ENCODE data around the gene ZNF503. TPM values are rescaled to one million over a fixed set of nuclear protein-coding genes. Genes with fewer than 3 reads are reported as not detected.

ZNF503 gene
- total RNA-seq, 1 donor from 2014 or later = 16.8 TPM

DNA sequence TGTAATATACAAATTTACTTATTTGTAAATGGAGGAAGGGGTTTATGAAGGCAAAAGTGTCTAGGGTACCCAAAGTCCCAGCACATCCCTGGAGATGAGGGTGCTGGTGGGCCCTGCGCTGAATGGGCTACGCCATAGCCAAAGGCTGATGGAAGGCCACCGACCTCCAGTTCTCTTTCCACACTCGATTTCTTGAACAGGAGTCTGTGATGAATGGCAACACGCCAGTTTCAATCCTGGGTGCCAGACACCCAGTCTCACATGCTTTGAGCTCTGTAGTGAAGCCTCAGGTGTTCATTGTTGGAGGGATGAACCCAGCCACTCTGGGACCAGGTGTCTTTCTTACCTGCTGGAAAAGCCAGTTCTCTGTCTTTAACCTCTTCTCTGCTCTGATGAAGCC, 30.6 kb upstream of the ZNF503 start:
- DNase-seq (ENCODE audit: low spot score) = no peak

- DNase-seq (ENCODE audit: low spot score) = no peak
Observed at GRCh38 chr10:75431180-75432111, 29.9 kb upstream of the ZNF503 start, which contains the start of gene LRMDA. LRMDA (plus strand) TSS chr10:75431624.

- DNase-seq (ENCODE audit: low spot score) = no peak
Observed at GRCh38 chr10:75430000-75430763, 28.6 kb upstream of the ZNF503 start.

GRCh38 chr10:75429159-75429827, 27.7 kb upstream of the ZNF503 start:
- DNase-seq (ENCODE audit: low spot score) = no peak

DNA sequence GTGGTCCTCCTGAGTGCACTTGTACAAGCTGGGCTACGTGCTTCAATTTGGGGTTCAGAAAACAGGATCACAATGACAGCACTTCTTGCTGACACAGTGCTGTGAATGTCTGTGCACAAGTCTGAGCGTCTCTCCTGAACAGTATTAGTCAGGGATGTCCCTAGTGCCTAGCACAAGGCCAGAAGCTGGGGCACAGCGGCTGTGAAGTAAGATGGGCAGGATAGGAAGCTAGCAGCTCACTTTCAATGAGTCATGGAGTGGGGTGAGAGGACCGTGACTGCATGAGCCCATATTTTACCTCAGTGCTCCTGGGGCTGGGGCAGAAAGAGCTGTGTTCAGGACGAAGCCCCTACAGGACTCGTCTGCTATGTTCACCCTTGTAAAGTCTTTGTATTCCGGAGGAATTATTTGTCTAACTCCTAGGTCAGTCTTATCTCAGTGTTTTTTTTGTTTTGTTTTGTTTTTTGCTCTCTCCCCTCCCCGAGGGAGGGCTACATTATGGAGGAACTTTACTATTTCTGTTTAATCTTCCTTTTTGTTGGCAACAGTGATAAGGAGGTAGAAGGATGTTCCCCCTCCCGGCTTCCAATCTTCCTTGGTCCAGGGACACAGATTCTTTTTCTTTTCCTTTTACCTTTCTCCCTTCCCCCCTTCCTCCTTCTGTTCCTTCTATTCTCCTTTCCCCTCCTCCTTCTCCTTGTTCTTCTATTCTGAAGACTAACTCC, 27.0 kb upstream of the ZNF503 start:
- DNase-seq (ENCODE audit: low spot score) = no peak

- no peak for DNase-seq (ENCODE audit: low spot score)
Observed at GRCh38 chr10:75427951-75428350, 26.4 kb upstream of the ZNF503 start.

DNA sequence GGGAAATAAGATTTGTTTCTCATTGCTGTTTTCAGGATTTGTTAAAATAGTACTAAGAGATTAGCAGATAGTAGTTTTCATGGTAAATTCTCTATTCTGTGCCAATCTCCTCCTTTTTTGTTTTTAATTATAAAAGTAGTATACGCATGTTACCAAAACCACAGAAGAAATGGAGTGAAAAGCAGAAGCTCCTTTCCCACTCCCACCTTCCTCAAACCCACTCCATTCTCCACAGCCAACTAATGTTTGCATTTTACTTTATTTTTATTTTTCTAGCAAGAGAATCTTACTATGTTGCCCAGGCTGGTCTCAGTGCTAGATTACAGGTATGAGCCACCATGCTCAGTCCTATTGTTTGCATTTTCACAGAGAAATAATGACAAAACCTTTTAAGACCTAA, 25.3 kb upstream of the ZNF503 start:
- no peak for DNase-seq (ENCODE audit: low spot score)

GRCh38 chr10:75425291-75426079, 23.9 kb upstream of the ZNF503 start:
- DNase-seq (ENCODE audit: low spot score) = no peak

DNA sequence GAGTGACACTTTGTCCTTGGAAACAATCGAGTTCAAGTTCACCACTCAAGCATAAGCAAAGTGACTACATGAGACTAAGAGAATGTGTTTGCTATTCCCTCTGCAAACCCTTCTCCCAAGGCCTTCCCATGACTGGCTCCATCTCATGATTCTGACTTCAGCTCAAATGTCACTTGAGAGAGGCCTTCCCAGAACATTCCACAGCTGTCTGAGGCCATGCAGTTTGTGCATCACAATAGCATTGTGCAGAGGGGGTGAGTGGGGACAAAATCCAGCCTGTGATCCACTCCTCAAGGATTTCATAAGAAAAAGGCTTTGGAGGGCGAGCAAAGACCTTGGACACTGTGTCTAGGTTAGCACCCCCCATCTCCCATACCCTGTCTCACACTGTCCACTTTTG, 23.0 kb upstream of the ZNF503 start:
- no peak for DNase-seq (ENCODE audit: low spot score)

DNA sequence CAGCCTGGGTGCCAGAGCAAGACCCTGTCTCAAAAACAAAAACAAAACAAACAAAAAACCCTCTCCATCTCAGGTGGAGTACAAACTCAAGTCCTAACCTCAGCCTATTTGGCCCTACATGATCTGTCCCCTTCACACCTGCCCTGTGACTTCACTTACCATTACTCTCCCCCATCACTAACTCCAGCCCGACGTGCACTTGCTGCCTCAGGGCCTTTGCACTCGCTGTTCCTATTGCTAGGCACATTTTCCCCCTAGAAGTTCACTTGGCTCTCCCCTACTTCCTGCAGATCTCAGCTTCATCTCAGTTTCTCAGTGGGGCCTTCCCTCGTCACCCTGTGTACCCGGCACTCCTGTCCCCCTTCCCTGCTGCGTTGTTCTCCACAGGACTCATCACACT, 21.3 kb upstream of the ZNF503 start:
- no peak for DNase-seq (ENCODE audit: low spot score)

DNA sequence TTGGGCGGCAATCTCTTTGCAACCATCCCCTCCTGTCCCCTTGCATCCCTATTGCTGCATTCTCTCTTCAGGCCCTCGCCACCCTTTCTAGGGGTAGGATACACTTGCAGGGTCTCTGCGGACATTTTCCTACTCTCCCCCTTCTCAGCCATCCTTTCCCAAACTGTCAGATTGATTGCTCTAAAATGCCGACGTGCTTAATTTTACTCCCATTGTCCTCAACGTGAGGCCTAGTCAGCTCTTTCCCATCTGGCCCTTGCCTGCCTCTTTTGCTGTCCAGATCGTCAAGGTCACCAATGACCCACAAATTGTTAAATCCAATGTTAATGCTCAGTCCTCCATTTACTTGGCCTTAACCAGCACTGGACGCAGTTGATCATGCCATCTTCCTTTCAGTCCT, 17.1 kb upstream of the ZNF503 start:
- DNase-seq (ENCODE audit: low spot score) = no peak

DNA sequence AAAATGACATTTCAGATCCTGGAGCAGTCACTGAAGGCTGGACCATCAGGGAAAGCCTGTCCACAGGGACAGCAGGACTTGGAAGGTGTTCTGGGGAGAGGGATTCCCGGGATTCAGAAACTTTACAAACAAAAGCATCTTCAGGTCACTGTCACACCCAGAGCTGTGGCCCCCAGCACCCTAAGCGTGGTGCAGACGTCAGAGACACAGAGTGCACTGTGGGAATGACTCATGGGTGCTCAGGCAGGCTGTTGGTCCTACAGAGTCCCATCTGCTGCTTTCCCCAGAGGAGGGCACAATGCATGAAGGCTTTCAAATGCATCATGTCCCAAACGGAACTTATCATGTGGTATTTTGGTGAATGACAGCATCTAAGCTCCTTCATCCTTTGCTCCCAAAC, 16.7 kb upstream of the ZNF503 start:
- DNase-seq (ENCODE audit: low spot score) = peak; percentile 64

GRCh38 chr10:75417522-75417927, 16.0 kb upstream of the ZNF503 start:
- peak; percentile 24 for DNase-seq (ENCODE audit: low spot score)

DNA sequence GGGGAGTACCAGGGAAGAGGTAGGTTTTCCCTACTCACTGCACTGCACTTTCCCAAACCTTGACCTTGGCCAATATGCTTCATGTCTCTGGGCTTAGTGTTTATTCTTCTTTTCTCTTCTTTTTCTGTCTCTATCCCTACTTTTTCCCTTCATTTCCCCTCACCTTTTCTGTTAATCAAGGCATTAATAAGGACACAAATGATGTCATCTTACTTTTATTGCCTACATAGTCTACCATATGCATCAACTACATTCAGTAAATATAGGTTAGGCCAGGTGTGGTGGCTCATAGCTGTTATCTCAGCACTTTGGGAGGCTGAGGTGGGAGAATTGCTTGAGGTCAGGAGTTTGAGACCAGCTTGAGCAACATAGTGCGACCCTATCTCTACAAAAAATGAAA, 13.0 kb upstream of the ZNF503 start:
- no peak for DNase-seq (ENCODE audit: low spot score)

GRCh38 chr10:75410132-75411005, 8.8 kb upstream of the ZNF503 start:
- no peak for DNase-seq (ENCODE audit: low spot score)

GRCh38 chr10:75408911-75409885, 7.6 kb upstream of the ZNF503 start:
- no peak for DNase-seq (ENCODE audit: low spot score)

- no peak for DNase-seq (ENCODE audit: low spot score)
Observed at GRCh38 chr10:75408509-75408875, 6.9 kb upstream of the ZNF503 start.
